Measurements from ENCODE around the gene YPEL5.
"Not testable (repeated sequence)": the region's sequence is repeated elsewhere in the genome, so short reads cannot be mapped to it uniquely, and the experiment has no call there.

Gene YPEL5

GRCh38 chr2:30146337-30147195 lies at the start of gene YPEL5:
Gene YPEL5 (plus strand): TSS chr2:30147007. CDS start chr2:30156652, 9,645 bp downstream.
- Mint-ChIP-seq H3K4me1 (peaks cover 60% of the 10 kb centered on the region), H3K36me3 (ENCODE audit: low read depth) (peaks cover 25% of the 10 kb centered on the region), H3K4me3 (peak within 1 kb of the TSS; percentile 84), H3K9me3 (no peaks in the 10 kb centered on the region), H3K27ac (peak within 1 kb of the TSS; percentile 93), H3K27me3 (no peaks in the 10 kb centered on the region)
- ATAC-seq (peak; percentile 97), DNase-seq (peak; percentile 99)

GRCh38 chr2:30098266-30099005 lies 48.4 kb upstream of the YPEL5 start:
- peaks cover 15% of the 10 kb centered on the region for H3K27me3 Mint-ChIP-seq
- H3K4me1 Mint-ChIP-seq: no peaks in the 10 kb centered on the region
- no peak overlapping the region for H3K4me3 Mint-ChIP-seq
- DNase-seq (no peak), ATAC-seq (no peak)
- no peaks in the 10 kb centered on the region for H3K36me3 Mint-ChIP-seq (ENCODE audit: low read depth)
- no peak overlapping the region for H3K27ac Mint-ChIP-seq
- no peaks in the 10 kb centered on the region for H3K9me3 Mint-ChIP-seq

GRCh38 chr2:30099366-30099765 lies 47.4 kb upstream of the YPEL5 start:
- H3K9me3 Mint-ChIP-seq; H3K4me3 Mint-ChIP-seq; ATAC-seq; H3K4me1 Mint-ChIP-seq; H3K27ac Mint-ChIP-seq; DNase-seq; H3K36me3 Mint-ChIP-seq (ENCODE audit: low read depth): not testable (repeated sequence)
- H3K27me3 Mint-ChIP-seq: peaks cover 17% of the 10 kb centered on the region

- H3K27me3 Mint-ChIP-seq: peaks cover 13% of the 10 kb centered on the region
- not testable (repeated sequence) for H3K9me3 Mint-ChIP-seq; H3K36me3 Mint-ChIP-seq (ENCODE audit: low read depth); DNase-seq; H3K4me3 Mint-ChIP-seq; H3K4me1 Mint-ChIP-seq; ATAC-seq; H3K27ac Mint-ChIP-seq
Observed at GRCh38 chr2:30100691-30101090, 46.1 kb upstream of the YPEL5 start.

GRCh38 chr2:30104307-30104706 lies 42.5 kb upstream of the YPEL5 start:
- no peaks in the 10 kb centered on the region for H3K36me3 Mint-ChIP-seq (ENCODE audit: low read depth)
- H3K4me1 Mint-ChIP-seq: no peaks in the 10 kb centered on the region

GRCh38 chr2:30105556-30105955 lies 41.3 kb upstream of the YPEL5 start:
- Mint-ChIP-seq H3K4me3 (no peak overlapping the region), H3K36me3 (ENCODE audit: low read depth) (no peaks in the 10 kb centered on the region), H3K9me3 (no peaks in the 10 kb centered on the region), H3K27ac (no peak overlapping the region), H3K4me1 (no peaks in the 10 kb centered on the region), H3K27me3 (peaks cover 6% of the 10 kb centered on the region)
- no peak for ATAC-seq
- DNase-seq: no peak

More at GRCh38 chr2:30104307-30104706, 42.5 kb upstream of the YPEL5 start:
- Mint-ChIP-seq H3K4me3 (no peak overlapping the region), H3K27ac (no peak overlapping the region), H3K9me3 (no peaks in the 10 kb centered on the region), H3K27me3 (peaks cover 6% of the 10 kb centered on the region)
- ATAC-seq (no peak), DNase-seq (no peak)

GRCh38 chr2:30106543-30106942 lies 40.3 kb upstream of the YPEL5 start:
- DNase-seq (no peak), ATAC-seq (no peak)
- no peaks in the 10 kb centered on the region for H3K36me3 Mint-ChIP-seq (ENCODE audit: low read depth)
- H3K27me3 Mint-ChIP-seq: peaks cover 4% of the 10 kb centered on the region
- no peaks in the 10 kb centered on the region for H3K9me3 Mint-ChIP-seq
- no peak overlapping the region for H3K27ac Mint-ChIP-seq
- no peak overlapping the region for H3K4me3 Mint-ChIP-seq
- H3K4me1 Mint-ChIP-seq: no peaks in the 10 kb centered on the region

- no peak for ATAC-seq
- Mint-ChIP-seq H3K4me3 (no peak overlapping the region), H3K9me3 (no peaks in the 10 kb centered on the region), H3K36me3 (ENCODE audit: low read depth) (no peaks in the 10 kb centered on the region), H3K27ac (no peak overlapping the region), H3K4me1 (no peaks in the 10 kb centered on the region), H3K27me3 (peaks cover 4% of the 10 kb centered on the region)
- DNase-seq: no peak
Observed at GRCh38 chr2:30108192-30108591, 38.6 kb upstream of the YPEL5 start.

- Mint-ChIP-seq H3K27ac (no peak overlapping the region), H3K27me3 (peaks cover 4% of the 10 kb centered on the region), H3K4me1 (no peaks in the 10 kb centered on the region), H3K4me3 (no peak overlapping the region), H3K36me3 (ENCODE audit: low read depth) (no peaks in the 10 kb centered on the region), H3K9me3 (no peaks in the 10 kb centered on the region)
- DNase-seq: no peak
- ATAC-seq: no peak
Observed at GRCh38 chr2:30108851-30109250, 38.0 kb upstream of the YPEL5 start.

GRCh38 chr2:30109856-30110255 lies 37.0 kb upstream of the YPEL5 start:
- Mint-ChIP-seq H3K4me1 (no peaks in the 10 kb centered on the region), H3K27me3 (no peaks in the 10 kb centered on the region), H3K27ac (no peak overlapping the region), H3K4me3 (no peak overlapping the region), H3K36me3 (ENCODE audit: low read depth) (no peaks in the 10 kb centered on the region), H3K9me3 (no peaks in the 10 kb centered on the region)
- DNase-seq: no peak
- no peak for ATAC-seq

GRCh38 chr2:30110773-30111172 lies 36.0 kb upstream of the YPEL5 start:
- no peak overlapping the region for H3K4me3 Mint-ChIP-seq
- no peak for DNase-seq
- no peak overlapping the region for H3K27ac Mint-ChIP-seq
- no peaks in the 10 kb centered on the region for H3K9me3 Mint-ChIP-seq
- H3K4me1 Mint-ChIP-seq: peaks cover 4% of the 10 kb centered on the region
- no peaks in the 10 kb centered on the region for H3K36me3 Mint-ChIP-seq (ENCODE audit: low read depth)
- no peaks in the 10 kb centered on the region for H3K27me3 Mint-ChIP-seq
- ATAC-seq: no peak

- not testable (repeated sequence) for H3K27ac Mint-ChIP-seq; H3K4me1 Mint-ChIP-seq; ATAC-seq; DNase-seq; H3K36me3 Mint-ChIP-seq (ENCODE audit: low read depth); H3K27me3 Mint-ChIP-seq; H3K9me3 Mint-ChIP-seq; H3K4me3 Mint-ChIP-seq
Observed at GRCh38 chr2:30111186-30111585, 35.6 kb upstream of the YPEL5 start.

GRCh38 chr2:30112561-30112960 lies 34.2 kb upstream of the YPEL5 start:
- H3K4me3 Mint-ChIP-seq: no peak overlapping the region
- H3K27ac Mint-ChIP-seq: no peak overlapping the region

GRCh38 chr2:30113617-30114293 lies 33.1 kb upstream of the YPEL5 start:
- Mint-ChIP-seq H3K27ac (no peak overlapping the region), H3K27me3 (no peaks in the 10 kb centered on the region), H3K36me3 (ENCODE audit: low read depth) (no peaks in the 10 kb centered on the region), H3K4me1 (peaks cover 5% of the 10 kb centered on the region), H3K4me3 (no peak overlapping the region), H3K9me3 (no peaks in the 10 kb centered on the region)
- DNase-seq (no peak), ATAC-seq (no peak)

More at GRCh38 chr2:30112561-30112960, 34.2 kb upstream of the YPEL5 start:
- no peak for DNase-seq
- Mint-ChIP-seq H3K27me3 (no peaks in the 10 kb centered on the region), H3K9me3 (no peaks in the 10 kb centered on the region), H3K36me3 (ENCODE audit: low read depth) (no peaks in the 10 kb centered on the region), H3K4me1 (peaks cover 4% of the 10 kb centered on the region)
- no peak for ATAC-seq
